Activated T-helper 1 cell treated with anti-CD3 and anti-CD28 coated beads, Interleukin-12 subunit alpha, Interleukin-12 subunit beta, Interleukin-2, Interleukin-4 antibody, amounts not matched to agents 30 ng/mL and 10 ng/mL and 1 ng/mL, durations not matched to agents 14 hours and 24 hours and 36 hours (primary cell): ENCODE measurements around the gene IAPP. TPM values are rescaled to one million over a fixed set of nuclear protein-coding genes. Genes with fewer than 3 reads are reported as not detected.

Experiments used
- DNase-seq: peaks from one replicate; pipeline ENCODE4 v3.0.0; 2021; ENCODE audit warnings: low spot score
- H3K27ac Mint-ChIP-seq: one replicate; pipeline ENCODE4 v1.8.0; 2021; ENCODE audit warnings: mild to moderate bottlenecking, mixed read lengths
- H3K27me3 Mint-ChIP-seq: one replicate; pipeline ENCODE4 v1.8.0; 2022; ENCODE audit warnings: mild to moderate bottlenecking, moderate library complexity, mixed read lengths; ENCODE audit not compliant: insufficient read depth
- H3K36me3 Mint-ChIP-seq: one replicate; pipeline ENCODE4 v1.8.0; 2021; ENCODE audit warnings: low read depth, mixed read lengths
- H3K4me1 Mint-ChIP-seq: one replicate; pipeline ENCODE4 v1.8.0; 2021; ENCODE audit warnings: low read depth, mixed read lengths
- H3K4me3 Mint-ChIP-seq: one replicate; pipeline ENCODE4 v1.8.0; 2021; ENCODE audit warnings: mild to moderate bottlenecking, moderate library complexity, mixed read lengths
- H3K9me3 Mint-ChIP-seq: one replicate; pipeline ENCODE4 v1.8.0; 2021; ENCODE audit warnings: mixed read lengths
- intact Hi-C: fragments of 100-400 bp; cut with micrococcal nuclease; formaldehyde crosslinking; loops from one replicate; pipeline ENCODE4 v1.15.1; 2024
- total RNA-seq: library from RNA; stranded (reverse); gene quantifications from 2 replicates; pipeline ENCODE4 v1.2.3, GENCODE V29; 2022

The IAPP gene
- total RNA-seq = not detected in 2 replicates

GRCh38 chr12:21372602-21373001, at the start of gene IAPP:
TSS of gene IAPP (plus strand) at chr12:21372902. CDS start at chr12:21373352, 450 bp downstream.
- H3K27ac Mint-ChIP-seq = no peak within 1 kb of the TSS
- H3K4me1 Mint-ChIP-seq = no peaks in the 10 kb centered on the region
- H3K27me3 Mint-ChIP-seq = peaks cover 6% of the 10 kb centered on the region
- no peak within 1 kb of the TSS for H3K4me3 Mint-ChIP-seq
- no peak for DNase-seq
- H3K9me3 Mint-ChIP-seq = no peaks in the 10 kb centered on the region
- intact Hi-C loops = no loop called here
- no peaks in the 10 kb centered on the region for H3K36me3 Mint-ChIP-seq

- no peak for DNase-seq
- Mint-ChIP-seq H3K27me3 (no peaks in the 10 kb centered on the region), H3K36me3 (no peaks in the 10 kb centered on the region), H3K9me3 (peaks cover 7% of the 10 kb centered on the region), H3K4me3 (no peak overlapping the region), H3K4me1 (no peaks in the 10 kb centered on the region), H3K27ac (no peak overlapping the region)
- intact Hi-C loops = no loop called here
These were observed 49.0 kb upstream of the IAPP start for GRCh38 chr12:21323736-21324135.

- no peaks in the 10 kb centered on the region for H3K27me3 Mint-ChIP-seq
- H3K36me3 Mint-ChIP-seq = no peaks in the 10 kb centered on the region
- no peak for DNase-seq
These were observed 48.2 kb upstream of the IAPP start for GRCh38 chr12:21324551-21324950.

GRCh38 chr12:21328578-21328977, 44.1 kb upstream of the IAPP start:
- Mint-ChIP-seq H3K36me3 (no peaks in the 10 kb centered on the region), H3K27me3 (no peaks in the 10 kb centered on the region), H3K9me3 (peaks cover 24% of the 10 kb centered on the region), H3K27ac (no peak overlapping the region), H3K4me1 (no peaks in the 10 kb centered on the region), H3K4me3 (no peak overlapping the region)
- DNase-seq = no peak
- intact Hi-C loops = no loop called here

More at GRCh38 chr12:21324551-21324950, 48.2 kb upstream of the IAPP start:
- intact Hi-C loops = no loop called here
- Mint-ChIP-seq H3K27ac (no peak overlapping the region), H3K4me3 (no peak overlapping the region), H3K9me3 (peaks cover 7% of the 10 kb centered on the region), H3K4me1 (no peaks in the 10 kb centered on the region)

GRCh38 chr12:21330682-21331253, 41.9 kb upstream of the IAPP start:
- peaks cover 24% of the 10 kb centered on the region for H3K9me3 Mint-ChIP-seq
- H3K4me1 Mint-ChIP-seq = no peaks in the 10 kb centered on the region
- no peak for DNase-seq
- no peaks in the 10 kb centered on the region for H3K36me3 Mint-ChIP-seq
- no peak overlapping the region for H3K4me3 Mint-ChIP-seq
- intact Hi-C loops = no loop called here
- no peaks in the 10 kb centered on the region for H3K27me3 Mint-ChIP-seq
- H3K27ac Mint-ChIP-seq = no peak overlapping the region

- Mint-ChIP-seq H3K36me3 (no peaks in the 10 kb centered on the region), H3K9me3 (peaks cover 17% of the 10 kb centered on the region), H3K4me1 (no peaks in the 10 kb centered on the region), H3K27me3 (no peaks in the 10 kb centered on the region), H3K27ac (no peak within 1 kb of the TSS), H3K4me3 (no peak within 1 kb of the TSS)
- intact Hi-C loops = no loop called here
- no peak for DNase-seq
These were observed 37.9 kb upstream of the IAPP start, which contains the start of gene SLCO1A2 for GRCh38 chr12:21334771-21335325. TSS of gene SLCO1A2 (minus strand) at chr12:21334917. CDS start at chr12:21334647, 270 bp downstream.

- no peak for DNase-seq
- peaks cover 7% of the 10 kb centered on the region for H3K9me3 Mint-ChIP-seq
- H3K4me1 Mint-ChIP-seq = no peaks in the 10 kb centered on the region
- H3K36me3 Mint-ChIP-seq = no peaks in the 10 kb centered on the region
- H3K4me3 Mint-ChIP-seq = no peak overlapping the region
- intact Hi-C loops = no loop called here
- H3K27me3 Mint-ChIP-seq = no peaks in the 10 kb centered on the region
- H3K27ac Mint-ChIP-seq = no peak overlapping the region
These were observed 36.0 kb upstream of the IAPP start for GRCh38 chr12:21336656-21337055.

- H3K36me3 Mint-ChIP-seq = no peaks in the 10 kb centered on the region
- H3K4me3 Mint-ChIP-seq = no peak overlapping the region
- H3K9me3 Mint-ChIP-seq = no peaks in the 10 kb centered on the region
- DNase-seq = no peak
- intact Hi-C loops = no loop called here
- H3K4me1 Mint-ChIP-seq = no peaks in the 10 kb centered on the region
- H3K27ac Mint-ChIP-seq = no peak overlapping the region
- no peaks in the 10 kb centered on the region for H3K27me3 Mint-ChIP-seq
These were observed 35.2 kb upstream of the IAPP start for GRCh38 chr12:21337453-21337852.

GRCh38 chr12:21337959-21338744, 34.5 kb upstream of the IAPP start:
- no peak for DNase-seq
- Mint-ChIP-seq H3K36me3 (no peaks in the 10 kb centered on the region), H3K27ac (no peak overlapping the region), H3K4me1 (no peaks in the 10 kb centered on the region), H3K4me3 (no peak overlapping the region), H3K27me3 (no peaks in the 10 kb centered on the region), H3K9me3 (no peaks in the 10 kb centered on the region)
- intact Hi-C loops = no loop called here

GRCh38 chr12:21339921-21340320, 32.8 kb upstream of the IAPP start:
- Mint-ChIP-seq H3K27me3 (no peaks in the 10 kb centered on the region), H3K4me1 (no peaks in the 10 kb centered on the region), H3K27ac (no peak overlapping the region), H3K4me3 (no peak overlapping the region), H3K36me3 (no peaks in the 10 kb centered on the region), H3K9me3 (no peaks in the 10 kb centered on the region)
- no peak for DNase-seq
- intact Hi-C loops = no loop called here

- intact Hi-C loops = no loop called here
These were observed 32.3 kb upstream of the IAPP start for GRCh38 chr12:21340403-21340802.

GRCh38 chr12:21341769-21342168, 30.9 kb upstream of the IAPP start:
- Mint-ChIP-seq H3K36me3 (no peaks in the 10 kb centered on the region), H3K4me1 (no peaks in the 10 kb centered on the region), H3K4me3 (no peak overlapping the region), H3K27ac (no peak overlapping the region), H3K9me3 (no peaks in the 10 kb centered on the region), H3K27me3 (no peaks in the 10 kb centered on the region)
- intact Hi-C loops = no loop called here
- DNase-seq = no peak

More at GRCh38 chr12:21340403-21340802, 32.3 kb upstream of the IAPP start:
- Mint-ChIP-seq H3K27me3 (no peaks in the 10 kb centered on the region), H3K27ac (no peak overlapping the region), H3K4me3 (no peak overlapping the region), H3K4me1 (no peaks in the 10 kb centered on the region), H3K9me3 (no peaks in the 10 kb centered on the region), H3K36me3 (no peaks in the 10 kb centered on the region)
- DNase-seq = no peak

GRCh38 chr12:21343636-21344035, 29.1 kb upstream of the IAPP start:
- DNase-seq = no peak
- no peak overlapping the region for H3K4me3 Mint-ChIP-seq
- no peaks in the 10 kb centered on the region for H3K4me1 Mint-ChIP-seq
- no peaks in the 10 kb centered on the region for H3K9me3 Mint-ChIP-seq
- no peak overlapping the region for H3K27ac Mint-ChIP-seq
- intact Hi-C loops = no loop called here
- no peaks in the 10 kb centered on the region for H3K27me3 Mint-ChIP-seq
- H3K36me3 Mint-ChIP-seq = no peaks in the 10 kb centered on the region
